PC-9 (cell line): Measurements from ENCODE around the gene POGZ. TPM values are rescaled to one million over a fixed set of nuclear protein-coding genes. Genes with fewer than 3 reads are reported as not detected.

ENCODE experiments used
- BruUV-seq: library from RNA; stranded (reverse); fragments of 400-500 nt; replicated peaks from 2 replicates; lab custom pipeline; 2021; lab: Mats Ljungman, UMichigan
- CTCF ChIA-PET: fragments of 300-600 bp; sonication (Branson Sonifier 250); formaldehyde crosslinking; loops from one replicate; lab custom pipeline; 2022; ENCODE audit warnings: antibody characterized with exemption; lab: Charles Lee
- POLR2A ChIA-PET: fragments of 300-600 bp; sonication (Branson Sonifier 250); formaldehyde crosslinking; loops from one replicate; lab custom pipeline; 2022; ENCODE audit warnings: antibody characterized with exemption; ENCODE audit not compliant: unreplicated experiment; lab: Charles Lee
- DNase-seq, 2 experiments: peaks; one replicate each; pipeline versions ENCODE4 v3.0.0 to v3.0.0-alpha.2; 2015 to 2022; ENCODE audit warnings: mixed read lengths in 1 of 2
- H2AFZ ChIP-seq: fragments of 200-600 bp; sonication (generic); 2 replicates; pipeline ENCODE4 v1.8.1; 2017; ENCODE audit warnings: antibody characterized with exemption
- H3F3A ChIP-seq: fragments of 200-600 bp; sonication (generic); 2 replicates; pipeline ENCODE4 v1.8.1; 2017; ENCODE audit warnings: antibody characterized with exemption, mild to moderate bottlenecking, low read depth; ENCODE audit not compliant: insufficient read depth
- H3K27ac ChIP-seq: fragments of 200-600 bp; sonication (generic); 2 replicates; pipeline ENCODE4 v1.6.1; 2016; ENCODE audit warnings: mixed run types
- H3K27me3 ChIP-seq: fragments of 200-600 bp; sonication (generic); 2 replicates; pipeline ENCODE4 v1.6.1; 2016; ENCODE audit warnings: low read depth, mixed run types; ENCODE audit not compliant: insufficient read depth
- H3K36me3 ChIP-seq: fragments of 200-600 bp; sonication (generic); 2 replicates; pipeline ENCODE4 v1.6.1; 2016; ENCODE audit warnings: low read depth, mixed run types
- H3K4me1 ChIP-seq: fragments of 200-600 bp; sonication (generic); replicated peaks from 2 replicates; pipeline ENCODE4 v1.6.1; 2016; ENCODE audit warnings: mixed run types; ENCODE audit not compliant: insufficient read depth
- H3K4me2 ChIP-seq: fragments of 200-600 bp; sonication (generic); 2 replicates; pipeline ENCODE4 v1.6.1; 2017; ENCODE audit warnings: mixed run types
- H3K4me3 ChIP-seq: fragments of 200-600 bp; sonication (generic); 2 replicates; pipeline ENCODE4 v1.6.1; 2016; ENCODE audit warnings: mixed run types
- H3K79me2 ChIP-seq: fragments of 200-600 bp; sonication (generic); 2 replicates; pipeline ENCODE4 v1.6.1; 2017; ENCODE audit warnings: low read depth, mixed run types
- H3K9me2 ChIP-seq: fragments of 200-600 bp; sonication (generic); 2 replicates; pipeline ENCODE4 v1.8.1; 2017; ENCODE audit warnings: mild to moderate bottlenecking; ENCODE audit not compliant: insufficient read depth
- H3K9me3 ChIP-seq: fragments of 200-600 bp; sonication (generic); 2 replicates; pipeline ENCODE4 v1.8.1; 2016; ENCODE audit warnings: low read depth; ENCODE audit not compliant: insufficient read depth
- H4K20me1 ChIP-seq: fragments of 200-600 bp; sonication (generic); 2 replicates; pipeline ENCODE4 v1.8.1; 2017; ENCODE audit not compliant: insufficient read depth
- EZH2 ChIP-seq: fragments of 200-600 bp; sonication (generic); IDR thresholded peaks from 2 replicates; pipeline ENCODE4 v1.8.0; 2017; ENCODE audit warnings: antibody characterized with exemption, low read depth
- intact Hi-C: fragments of 100-400 bp; cut with micrococcal nuclease; formaldehyde crosslinking; loops from one replicate; pipeline ENCODE4 v1.10.0; 2022; ENCODE audit not compliant: unreplicated experiment
- total RNA-seq: library from RNA; stranded (reverse); gene quantifications from 2 replicates; pipeline ENCODE4 v1.2.3, GENCODE V29; 2021
- TF ChIP-seq, protein P1 (sequence below): fragments of 200-600 bp; sonication (generic); conservative IDR thresholded peaks from 2 replicates; pipeline ENCODE4 v1.6.1; 2017; ENCODE audit warnings: mixed run types, antibody characterized with exemption, mild to moderate bottlenecking, moderate library complexity

The POGZ gene
- total RNA-seq, 1 experiment from 2014 or later: 71.0 TPM

DNA sequence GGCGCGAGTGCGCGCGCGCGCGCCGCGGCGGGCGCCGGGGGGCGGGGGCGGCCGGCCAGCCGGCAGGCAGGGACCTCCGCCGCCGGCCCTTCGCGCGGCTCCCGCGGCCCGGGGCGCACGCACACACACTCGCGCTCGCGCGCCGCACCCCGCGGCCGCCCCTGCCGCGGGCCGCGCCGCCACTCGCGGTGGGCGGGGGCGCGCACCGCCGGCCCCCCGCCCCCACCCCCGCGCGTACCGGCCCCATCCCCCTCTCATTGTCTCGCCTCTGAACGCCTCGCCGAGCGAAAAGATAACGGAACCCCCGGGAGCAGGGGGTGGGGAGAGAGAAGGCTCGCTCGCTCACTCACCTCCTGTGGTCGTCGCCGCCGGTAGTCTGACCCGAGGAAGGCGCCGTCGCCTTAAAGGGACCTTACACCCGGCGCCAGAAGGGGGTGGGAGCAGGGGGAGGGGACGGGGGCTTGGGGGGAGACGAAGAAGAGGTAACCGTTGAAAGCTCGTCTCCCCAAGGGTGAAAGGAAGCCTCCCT, 428 bp downstream of the POGZ start:
- H3K4me2 ChIP-seq: no peak overlapping the region
- peaks cover 34% of the 10 kb centered on the region for H3F3A ChIP-seq
- ChIA-PET CTCF (no interaction called here), POLR2A (interaction anchor here (0.7 kb wide), 2 partner anchors 81 to 111 kb away, joined by 5 to 6 read pairs; no protein-coding TSS in a partner anchor)
- BruUV-seq: no TSS peak
- H3K36me3 ChIP-seq: peaks cover 1% of the 10 kb centered on the region; the same call in 1 of the 2 replicates
- H4K20me1 ChIP-seq: peaks cover 3% of the 10 kb centered on the region; the same call in 1 of the 2 replicates
- intact Hi-C loops: loop anchor here (1.0 kb wide), 4 partner anchors 14 to 81 kb away; partner anchors contain the start of gene TUFT1
- peak; percentile 62 to 69 for DNase-seq
- no peak overlapping the region for H2AFZ ChIP-seq
- no peaks in the 10 kb centered on the region for H3K9me2 ChIP-seq
- H3K79me2 ChIP-seq: peaks cover 44% of the 10 kb centered on the region
- H3K4me1 ChIP-seq: peaks cover 17% of the 10 kb centered on the region
- peak overlapping the region; percentile 46; the same call in 1 of the 2 replicates for H3K4me3 ChIP-seq
- no peaks in the 10 kb centered on the region for H3K27me3 ChIP-seq
- H3K9me3 ChIP-seq: no peaks in the 10 kb centered on the region
- TF ChIP-seq EZH2: no peak
- TF ChIP-seq, protein P1, sequence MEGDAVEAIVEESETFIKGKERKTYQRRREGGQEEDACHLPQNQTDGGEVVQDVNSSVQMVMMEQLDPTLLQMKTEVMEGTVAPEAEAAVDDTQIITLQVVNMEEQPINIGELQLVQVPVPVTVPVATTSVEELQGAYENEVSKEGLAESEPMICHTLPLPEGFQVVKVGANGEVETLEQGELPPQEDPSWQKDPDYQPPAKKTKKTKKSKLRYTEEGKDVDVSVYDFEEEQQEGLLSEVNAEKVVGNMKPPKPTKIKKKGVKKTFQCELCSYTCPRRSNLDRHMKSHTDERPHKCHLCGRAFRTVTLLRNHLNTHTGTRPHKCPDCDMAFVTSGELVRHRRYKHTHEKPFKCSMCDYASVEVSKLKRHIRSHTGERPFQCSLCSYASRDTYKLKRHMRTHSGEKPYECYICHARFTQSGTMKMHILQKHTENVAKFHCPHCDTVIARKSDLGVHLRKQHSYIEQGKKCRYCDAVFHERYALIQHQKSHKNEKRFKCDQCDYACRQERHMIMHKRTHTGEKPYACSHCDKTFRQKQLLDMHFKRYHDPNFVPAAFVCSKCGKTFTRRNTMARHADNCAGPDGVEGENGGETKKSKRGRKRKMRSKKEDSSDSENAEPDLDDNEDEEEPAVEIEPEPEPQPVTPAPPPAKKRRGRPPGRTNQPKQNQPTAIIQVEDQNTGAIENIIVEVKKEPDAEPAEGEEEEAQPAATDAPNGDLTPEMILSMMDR: no peak
- 0 out of 2 replicates have a peak overlapping the region, but pooled peaks have one; percentile 42 for H3K27ac ChIP-seq

DNA sequence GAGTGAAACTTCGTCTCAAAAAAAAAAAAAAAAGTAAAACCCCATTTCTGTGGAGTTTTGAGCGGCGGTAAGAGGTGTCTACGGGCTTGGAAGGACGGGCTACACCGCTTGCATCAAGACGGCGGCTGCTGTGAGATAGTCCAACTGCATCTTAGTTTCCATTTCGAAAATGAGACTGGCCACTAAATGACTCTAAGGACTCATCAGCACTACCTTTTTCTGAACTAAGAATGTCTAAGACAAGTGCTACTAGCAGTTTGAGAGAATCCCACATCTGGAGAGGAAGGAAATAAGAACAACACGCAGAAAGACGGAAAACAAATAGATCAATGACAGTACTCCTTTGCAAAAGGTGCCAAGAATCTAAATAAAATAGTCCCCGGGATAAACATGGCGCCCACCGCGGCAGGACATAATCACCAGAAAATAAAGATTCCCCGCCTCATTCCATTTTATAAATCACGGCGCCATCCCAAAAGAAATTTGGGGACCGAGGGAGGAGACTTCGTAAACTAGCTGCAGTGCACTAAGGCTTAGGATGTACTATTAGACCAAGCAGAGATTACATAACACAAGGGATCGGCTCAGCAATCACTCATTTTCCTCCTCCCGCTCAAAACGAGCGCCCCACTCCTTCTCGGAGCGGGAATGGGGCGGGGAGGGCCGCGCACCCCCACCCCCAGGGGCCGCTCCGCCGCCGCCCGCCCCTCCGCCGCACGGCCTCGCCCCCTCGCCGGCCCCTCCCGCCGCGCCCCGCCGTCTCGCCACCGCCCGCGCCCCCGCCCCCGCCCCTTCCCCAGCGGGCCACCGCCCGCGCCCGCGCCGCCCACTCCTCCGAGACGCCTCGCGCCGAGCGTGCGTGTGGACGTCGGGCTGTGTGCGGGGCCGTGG, 1.1 kb downstream of the POGZ start:
- H3K79me2 ChIP-seq: peaks cover 51% of the 10 kb centered on the region
- ChIA-PET CTCF (no interaction called here), POLR2A (interaction anchor here (0.6 to 0.7 kb wide), 2 partner anchors 54 to 112 kb away, joined by 6 read pairs; no protein-coding TSS in a partner anchor)
- DNase-seq: peak; percentile 71 to 77
- intact Hi-C loops: loop anchor here (1.0 kb wide), 1 partner anchor 55 kb away; no protein-coding TSS in a partner anchor
- no peaks in the 10 kb centered on the region for H3K9me3 ChIP-seq
- peak overlapping the region; percentile 75 for H3K4me2 ChIP-seq
- no peak for TF ChIP-seq EZH2
- TF ChIP-seq, protein P1: no peak
- H3K36me3 ChIP-seq: peaks cover 4% of the 10 kb centered on the region; the same call in 1 of the 2 replicates
- peak overlapping the region; percentile 72 for H3K27ac ChIP-seq
- BruUV-seq: TSS peak; percentile 56
- peak overlapping the region; percentile 75 for H2AFZ ChIP-seq
- H4K20me1 ChIP-seq: peaks cover 8% of the 10 kb centered on the region; the same call in 1 of the 2 replicates
- H3K4me1 ChIP-seq: peaks cover 17% of the 10 kb centered on the region
- H3K9me2 ChIP-seq: no peaks in the 10 kb centered on the region
- no peaks in the 10 kb centered on the region for H3K27me3 ChIP-seq
- H3F3A ChIP-seq: peaks cover 34% of the 10 kb centered on the region
- H3K4me3 ChIP-seq: peak overlapping the region; percentile 80

DNA sequence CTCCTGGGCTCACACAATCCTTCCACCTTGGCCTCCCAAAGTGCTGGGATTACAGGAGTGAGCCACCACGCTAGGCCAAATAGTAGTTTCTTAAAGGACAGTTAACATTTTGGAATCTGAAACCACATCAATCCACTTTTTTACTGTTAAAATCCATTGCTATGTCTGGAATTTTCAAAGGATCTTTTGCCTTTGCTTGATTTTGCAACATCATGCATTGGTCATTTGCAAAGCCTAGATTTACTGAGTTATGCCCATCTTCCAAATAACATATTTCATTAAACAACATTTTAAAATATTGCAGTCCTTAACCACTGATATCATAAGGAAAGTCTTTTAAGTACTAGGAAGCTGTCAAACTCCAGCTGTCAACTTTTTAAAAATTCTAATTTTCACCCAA, 3.3 kb downstream of the POGZ start:
- no peak overlapping the region for H3K27ac ChIP-seq
- H3K9me2 ChIP-seq: no peaks in the 10 kb centered on the region
- POLR2A ChIA-PET: interaction anchor here (0.7 kb wide), 1 partner anchor 180 kb away, joined by 3 read pairs; no protein-coding TSS in a partner anchor
- TF ChIP-seq, protein P1: no peak
- no peak for TF ChIP-seq EZH2
- no peaks in the 10 kb centered on the region for H3K27me3 ChIP-seq
- no peak overlapping the region for H2AFZ ChIP-seq
- H3F3A ChIP-seq: peaks cover 39% of the 10 kb centered on the region
- no peaks in the 10 kb centered on the region for H3K9me3 ChIP-seq
- peaks cover 8% of the 10 kb centered on the region for H4K20me1 ChIP-seq
- H3K4me3 ChIP-seq: no peak overlapping the region
- no TSS peak for BruUV-seq
- H3K79me2 ChIP-seq: peaks cover 73% of the 10 kb centered on the region
- H3K4me1 ChIP-seq: peaks cover 17% of the 10 kb centered on the region
- no peak overlapping the region for H3K4me2 ChIP-seq
- CTCF ChIA-PET: no interaction called here
- peaks cover 4% of the 10 kb centered on the region; the same call in 1 of the 2 replicates for H3K36me3 ChIP-seq
- intact Hi-C loops: no loop called here
- DNase-seq: no peak
